Measurements from ENCODE around the gene TRMT5.

- TF ChIP-seq CTCF (IDR thresholded peaks at IDR 0.05), result no peak
- no peak for TF ChIP-seq POLR2A (IDR thresholded peaks at IDR 0.05)
These were observed 3.3 kb upstream of the TRMT5 start for GRCh38 chr14:60984196-60984595.

All from uterus (tissue), 2 donors.